Right lobe of liver (tissue), 4 donors: ENCODE data around the gene ELOVL6.

Experiments
- POLR2A ChIP-seq: fragments of 450-650 bp; IDR thresholded peaks from one replicate; pipeline ENCODE4 v1.6.1; 2017; ENCODE audit warnings: antibody characterized with exemption, mild to moderate bottlenecking
- TF ChIP-seq, protein P1 (sequence below), 4 donors: fragments of 200-600 bp in 3 of 4; fragments of 450-650 bp in 1 of 4; IDR thresholded peaks; one replicate each; pipeline versions ENCODE4 v1.5.1 to v1.8.0; 2016 to 2022; ENCODE audit warnings: antibody characterized with exemption in 4 of 4, mild to moderate bottlenecking in 2 of 4
- donor health status: DM: no; HTN: no; CAD: no.
- donor health status: DM: no; HTN: no; CAD: no.
- donor health status: DM: no; HTN: yes; CAD: no.

DNA sequence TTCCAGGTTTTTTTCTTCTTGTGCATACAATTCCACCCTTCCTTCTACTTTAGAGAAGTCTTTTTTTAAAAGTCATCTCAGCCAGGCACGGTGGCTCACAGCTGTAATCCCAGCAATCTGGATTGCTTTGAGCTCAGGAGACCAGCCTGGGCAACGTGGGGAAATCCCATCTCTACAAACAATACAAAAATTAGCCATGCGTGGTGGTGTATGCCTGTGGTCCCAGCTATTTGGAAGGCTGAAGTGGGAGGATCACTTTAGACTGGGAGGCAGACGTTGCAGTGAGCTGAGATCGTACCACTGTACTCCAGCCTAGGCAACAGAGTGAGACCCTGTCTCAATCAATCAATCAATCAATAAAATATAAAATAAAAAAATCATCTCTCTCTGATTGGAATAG is 14.8 kb downstream of the ELOVL6 start:
- TF ChIP-seq, protein P1, sequence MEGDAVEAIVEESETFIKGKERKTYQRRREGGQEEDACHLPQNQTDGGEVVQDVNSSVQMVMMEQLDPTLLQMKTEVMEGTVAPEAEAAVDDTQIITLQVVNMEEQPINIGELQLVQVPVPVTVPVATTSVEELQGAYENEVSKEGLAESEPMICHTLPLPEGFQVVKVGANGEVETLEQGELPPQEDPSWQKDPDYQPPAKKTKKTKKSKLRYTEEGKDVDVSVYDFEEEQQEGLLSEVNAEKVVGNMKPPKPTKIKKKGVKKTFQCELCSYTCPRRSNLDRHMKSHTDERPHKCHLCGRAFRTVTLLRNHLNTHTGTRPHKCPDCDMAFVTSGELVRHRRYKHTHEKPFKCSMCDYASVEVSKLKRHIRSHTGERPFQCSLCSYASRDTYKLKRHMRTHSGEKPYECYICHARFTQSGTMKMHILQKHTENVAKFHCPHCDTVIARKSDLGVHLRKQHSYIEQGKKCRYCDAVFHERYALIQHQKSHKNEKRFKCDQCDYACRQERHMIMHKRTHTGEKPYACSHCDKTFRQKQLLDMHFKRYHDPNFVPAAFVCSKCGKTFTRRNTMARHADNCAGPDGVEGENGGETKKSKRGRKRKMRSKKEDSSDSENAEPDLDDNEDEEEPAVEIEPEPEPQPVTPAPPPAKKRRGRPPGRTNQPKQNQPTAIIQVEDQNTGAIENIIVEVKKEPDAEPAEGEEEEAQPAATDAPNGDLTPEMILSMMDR (IDR thresholded peaks at IDR 0.05) = no peak
- no peak for TF ChIP-seq POLR2A
